DMS 273 (cell line): Measurements from ENCODE around the gene C6orf47.

ENCODE experiments used
- DNase-seq: peaks from one replicate; lab custom pipeline; 2025; ENCODE audit not compliant: unreplicated experiment; lab: John Stamatoyannopoulos, UW

The C6orf47 gene

DNA sequence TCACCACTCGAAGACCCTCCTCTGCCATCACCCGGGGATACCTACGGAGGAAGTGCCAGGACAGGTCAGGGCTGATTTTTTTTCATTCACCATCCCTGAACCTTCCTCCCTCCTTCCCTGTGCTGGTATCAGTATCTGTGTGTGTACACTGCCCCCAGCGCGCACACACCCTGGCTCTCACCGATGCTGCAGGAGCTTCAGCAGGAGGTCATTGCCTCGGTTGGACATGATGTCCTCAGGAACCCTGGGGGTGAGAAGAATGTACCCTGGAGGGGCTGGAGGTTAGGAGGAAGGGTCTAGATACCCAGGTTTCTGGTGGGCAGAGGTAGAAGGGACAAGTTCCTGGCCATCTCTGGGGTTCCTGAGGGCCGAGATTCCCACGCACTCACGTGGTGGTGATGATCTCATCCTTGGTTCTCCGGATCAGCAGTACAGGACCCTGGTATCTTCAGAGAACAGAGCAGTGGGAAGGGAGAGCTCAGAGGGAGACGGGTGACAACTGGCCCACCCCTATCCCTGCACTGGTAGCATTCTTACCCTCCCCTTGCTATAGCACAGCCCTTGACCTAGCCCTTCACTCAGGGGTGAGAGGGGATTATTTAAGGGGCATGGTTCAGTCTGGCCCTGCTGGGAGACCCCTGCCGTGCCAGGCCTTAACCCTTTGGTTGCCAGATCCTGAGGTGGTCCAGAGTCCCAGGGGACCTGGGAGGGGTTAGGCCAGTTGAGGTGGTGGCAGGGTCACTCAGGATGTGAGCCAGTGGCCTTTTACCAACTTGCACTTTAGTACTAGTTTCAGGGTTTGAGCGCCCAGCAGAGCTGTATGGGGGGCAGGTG is 27.5 kb upstream of the C6orf47 start:
- no peak for DNase-seq

GRCh38 chr6:31687321-31687720 is 26.7 kb upstream of the C6orf47 start:
- DNase-seq: peak; percentile 30

- no peak for DNase-seq
These were observed 25.9 kb upstream of the C6orf47 start for GRCh38 chr6:31686483-31686882.

- DNase-seq: no peak
These were observed 23.0 kb upstream of the C6orf47 start for GRCh38 chr6:31683591-31683990.

DNA sequence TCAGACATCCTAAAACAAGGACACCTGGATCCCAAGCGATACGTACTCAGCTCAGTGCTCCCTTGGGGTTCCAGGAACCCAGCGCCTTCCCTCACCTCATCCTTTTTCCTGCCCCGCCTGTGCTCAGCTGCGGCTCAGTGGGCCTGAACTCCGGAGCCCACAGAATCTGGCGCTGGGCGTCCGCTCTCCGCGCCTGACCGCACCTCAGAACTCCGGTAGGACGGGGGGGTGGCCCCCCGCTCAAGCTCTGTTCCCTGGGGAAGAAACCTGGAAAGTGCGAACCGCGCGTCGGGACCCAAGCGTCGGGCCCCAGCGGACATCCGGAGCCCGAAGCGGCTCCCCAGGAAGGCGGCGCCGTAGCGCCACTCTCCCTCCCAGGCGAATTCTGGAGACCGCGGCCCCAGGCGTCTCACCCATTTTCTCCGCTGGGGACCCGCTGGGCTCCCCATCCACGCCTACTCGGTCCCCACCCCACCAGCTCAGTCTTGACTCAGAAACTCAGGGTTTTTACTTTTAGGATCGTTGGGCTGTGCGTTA is 20.6 kb upstream of the C6orf47 start:
- DNase-seq: peak; percentile 76

GRCh38 chr6:31680226-31681134 is 19.9 kb upstream of the C6orf47 start, which contains the start of gene LY6G5C:
LY6G5C (minus strand) TSS chr6:31681067; CDS start chr6:31680373, 694 bp downstream.
- peak; percentile 87 for DNase-seq

DNA sequence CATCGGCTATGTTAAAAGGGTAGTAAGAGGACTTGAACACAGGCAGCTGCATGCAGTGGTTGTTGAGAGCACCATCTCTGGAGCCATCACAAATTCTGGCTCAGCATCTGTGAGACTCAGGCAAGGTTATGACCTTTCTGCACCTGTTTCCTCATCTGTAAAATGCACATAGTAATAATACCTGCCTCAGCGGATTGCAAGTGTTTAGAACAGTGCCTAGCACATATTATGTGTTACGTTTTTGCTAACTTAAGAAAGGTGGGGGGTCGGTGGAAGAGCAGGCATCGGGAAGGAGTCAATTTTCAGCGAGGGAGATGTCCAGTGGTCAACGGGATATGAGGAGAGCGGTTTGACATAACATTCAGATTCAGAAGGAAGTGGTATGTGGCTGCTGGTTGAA is 17.4 kb upstream of the C6orf47 start:
- no peak for DNase-seq

- DNase-seq: no peak
These were observed 16.3 kb upstream of the C6orf47 start for GRCh38 chr6:31676904-31677303.

DNA sequence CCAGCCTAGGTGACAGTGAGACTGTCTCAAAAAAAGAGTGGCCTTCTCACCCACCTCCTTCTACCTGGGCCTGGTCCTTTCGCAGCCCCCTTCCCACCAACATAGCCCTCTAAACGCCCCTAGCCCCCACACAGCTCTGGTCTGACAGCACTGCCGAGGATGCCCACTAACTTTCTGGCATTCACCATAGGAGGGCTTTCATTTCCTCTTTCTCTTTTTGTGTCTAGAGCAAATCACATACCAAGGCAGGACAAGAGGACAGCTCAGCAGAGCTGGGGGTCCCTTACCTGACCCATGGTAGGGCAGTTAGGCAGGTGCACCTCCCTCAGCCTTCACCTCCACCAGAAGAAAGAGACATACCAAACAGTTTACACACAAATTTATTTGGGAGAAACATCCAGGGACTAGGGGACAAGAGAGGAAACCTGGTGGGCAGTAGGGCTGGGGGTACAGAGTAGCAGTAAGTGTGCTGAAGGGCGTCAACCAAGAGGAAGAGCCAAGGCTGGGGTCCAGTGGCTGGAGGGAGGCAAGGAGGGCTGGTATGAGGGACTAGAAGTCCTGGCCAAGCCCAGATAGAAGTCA is 15.8 kb upstream of the C6orf47 start:
- DNase-seq: no peak

DNA sequence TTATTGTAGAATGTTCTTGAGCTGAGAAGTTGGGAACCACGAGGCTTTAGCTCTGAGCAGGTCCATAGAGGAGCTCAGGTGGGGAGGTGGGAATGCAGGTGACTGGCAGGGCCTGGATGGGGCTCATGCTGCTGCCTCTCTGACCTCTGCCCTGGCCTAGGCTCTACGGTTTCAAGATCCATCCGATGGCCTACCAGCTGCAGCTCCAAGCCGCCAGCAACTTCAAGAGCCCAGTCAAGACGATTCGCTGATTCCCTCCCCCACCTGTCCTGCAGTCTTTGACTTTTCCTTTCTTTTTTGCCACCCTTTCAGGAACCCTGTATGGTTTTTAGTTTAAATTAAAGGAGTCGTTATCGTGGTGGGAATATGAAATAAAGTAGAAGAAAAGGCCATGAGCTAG is 9.1 kb upstream of the C6orf47 start, which contains the start of gene LY6G5B:
Gene LY6G5B (plus strand): TSS at position 301 of the 400 bp plus-strand sequence. CDS start 975 bp downstream, outside the sequence.
- DNase-seq: no peak

- DNase-seq: no peak
These were observed 5.9 kb upstream of the C6orf47 start for GRCh38 chr6:31666337-31666965.

DNA sequence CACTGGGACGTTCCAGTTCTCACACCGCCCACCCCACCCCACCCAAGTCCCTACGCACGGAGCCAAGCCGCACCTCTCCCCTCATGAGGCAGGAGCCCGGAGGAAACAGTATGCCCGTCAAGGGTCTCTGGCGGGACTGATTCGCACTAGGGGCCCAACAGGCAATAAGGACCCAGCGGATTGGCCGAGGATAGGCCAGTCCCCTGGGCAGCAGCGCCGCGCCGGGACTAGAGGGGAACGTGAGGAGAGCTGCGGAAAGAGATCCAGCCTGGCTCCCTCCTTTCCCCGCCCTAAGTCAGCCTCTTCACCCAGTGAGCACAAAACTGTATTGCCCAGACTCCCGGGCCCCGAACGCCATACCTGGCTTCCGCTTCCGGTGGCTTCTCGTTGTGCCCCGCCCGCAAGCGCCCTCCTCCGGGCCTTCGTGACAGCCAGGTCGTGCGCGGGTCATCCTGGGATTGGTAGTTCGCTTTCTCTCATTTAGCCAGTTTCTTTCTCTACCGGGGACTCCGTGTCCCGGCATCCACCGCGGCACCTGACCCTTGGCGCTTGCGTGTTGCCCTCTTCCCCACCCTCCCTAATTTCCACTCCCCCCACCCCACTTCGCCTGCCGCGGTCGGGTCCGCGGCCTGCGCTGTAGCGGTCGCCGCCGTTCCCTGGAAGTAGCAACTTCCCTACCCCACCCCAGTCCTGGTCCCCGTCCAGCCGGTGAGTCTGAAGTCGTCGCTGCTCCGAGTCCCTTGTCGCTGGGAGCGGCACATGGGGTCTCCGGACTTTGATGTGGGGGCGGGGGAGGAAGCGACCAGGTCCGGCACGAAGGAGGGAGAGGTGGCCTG is 5.1 kb upstream of the C6orf47 start, which contains the start of gene CSNK2B:
Gene CSNK2B (plus strand): TSS at position 580 of the 836 bp plus-strand sequence. CDS start 752 bp downstream, outside the sequence.
- DNase-seq: peak; percentile 99

DNA sequence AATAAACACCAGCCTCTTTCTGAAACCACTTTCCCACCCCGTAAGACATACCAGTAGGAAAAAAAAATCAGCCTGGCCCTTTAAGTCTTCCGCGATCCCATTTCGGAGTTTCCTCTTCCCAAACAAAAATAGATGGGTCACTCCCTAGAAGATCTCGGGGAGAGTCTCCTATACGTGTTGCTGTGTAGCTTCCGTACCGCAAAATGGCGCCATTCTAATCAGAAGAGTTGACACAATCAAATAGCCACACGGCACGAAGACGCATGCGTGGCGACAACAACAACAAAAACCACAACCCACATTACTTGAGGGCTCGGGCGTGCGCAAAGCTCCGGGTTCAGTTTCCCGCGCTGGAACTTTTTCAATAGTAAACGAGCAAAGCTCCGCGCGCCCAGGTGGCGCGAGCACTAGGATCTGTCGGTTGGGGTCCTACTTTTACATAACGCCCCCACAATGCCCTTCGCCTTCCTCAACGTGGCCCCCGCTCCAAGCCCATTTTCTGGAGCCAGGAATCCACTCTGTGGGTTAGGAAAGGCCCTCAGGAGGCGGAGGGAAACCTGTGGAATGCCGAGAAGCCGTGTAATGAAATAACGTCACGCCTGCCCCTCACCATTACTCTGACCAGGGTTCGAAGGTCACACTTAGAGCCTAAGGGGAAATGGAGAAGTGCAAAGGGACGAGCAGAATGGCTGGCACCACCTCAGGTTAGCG is 4.4 kb upstream of the C6orf47 start, which contains the start of gene GPANK1:
Gene GPANK1 (minus strand): TSS at position 208 of the 711 bp plus-strand sequence. CDS start 519 bp downstream, outside the sequence.
- peak; percentile 98 for DNase-seq

GRCh38 chr6:31663961-31664789 is 3.6 kb upstream of the C6orf47 start:
- DNase-seq: peak; percentile 70

- no peak for DNase-seq
These were observed 2.8 kb upstream of the C6orf47 start for GRCh38 chr6:31663126-31663960.

DNA sequence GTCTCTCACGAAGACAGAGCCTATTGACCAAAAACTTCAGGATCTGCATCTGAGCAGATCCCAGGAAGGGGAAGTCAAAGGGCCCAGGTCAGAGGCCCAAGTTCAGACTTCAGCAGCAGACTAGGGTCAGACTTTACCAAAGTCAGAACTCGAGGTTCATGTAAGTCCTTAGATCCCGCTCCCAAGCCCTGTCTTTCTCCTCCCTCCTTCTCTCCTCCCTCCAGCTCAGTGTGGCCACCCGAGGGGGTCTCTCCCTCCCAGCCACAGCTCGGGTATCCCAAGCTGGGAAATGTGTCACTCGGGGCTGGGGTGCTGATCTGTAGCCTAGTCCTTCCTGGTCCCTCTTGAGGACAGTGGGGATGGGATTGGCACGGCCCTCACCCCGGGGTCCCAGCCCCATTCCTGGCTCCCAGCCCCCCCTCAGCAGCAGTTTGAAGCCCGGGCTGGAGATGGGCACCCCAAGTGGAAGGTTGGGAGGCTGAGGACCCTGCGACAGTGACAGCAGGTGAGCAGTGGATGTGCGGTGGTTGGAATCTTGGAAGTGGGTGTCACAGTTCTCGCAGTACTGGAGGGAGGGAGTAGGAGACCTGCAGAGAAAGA is 1.6 kb upstream of the C6orf47 start:
- DNase-seq: no peak
